ENCODE measurements around the gene ALOX15B. TPM values are rescaled to one million over a fixed set of nuclear protein-coding genes. Genes with fewer than 3 reads are reported as not detected.
"Not testable (repeated sequence)": the region's sequence is repeated elsewhere in the genome, so short reads cannot be mapped to it uniquely, and the experiment has no call there.

The ALOX15B gene
- polyA plus RNA-seq, 1 of the 3 experiments (the other 2 are of a cell fraction) = not detected

GRCh38 chr17:8076502-8077266 lies 37.8 kb downstream of the ALOX15B start:
- POLR2A ChIA-PET = no interaction called here

GRCh38 chr17:8077939-8078338 lies 39.1 kb downstream of the ALOX15B start:
- H3K27ac ChIP-seq (ENCODE audit: low read depth in 2 of 2, low read length in 1 of 2); H4K20me1 ChIP-seq (ENCODE audit: insufficient read depth); H3K79me2 ChIP-seq (ENCODE audit: insufficient read depth); H2AFZ ChIP-seq (ENCODE audit: low read depth); H3K9me3 ChIP-seq; H3K4me3 ChIP-seq (ENCODE audit: low read depth in 2 of 2, low read length in 1 of 2); H3K9ac ChIP-seq; DNase-seq; H3K4me2 ChIP-seq; H3K36me3 ChIP-seq (replicated peaks in 1 of 2; ENCODE audit: control insufficient read depth in 1 of 2, insufficient read depth in 2 of 2, low read length in 1 of 2); POLR2A ChIA-PET; H3F3A ChIP-seq (replicated peaks; ENCODE audit: insufficient read depth); H3K9me2 ChIP-seq: not testable (repeated sequence)
- CTCF ChIA-PET = interaction anchor here (1.6 to 20.8 kb wide), 8 partner anchors 13 to 40 kb away, joined by 3 to 390 read pairs (median 51); partner anchors contain the start of genes ALOX12B and ALOXE3
- H3K27me3 ChIP-seq (ENCODE audit: insufficient read depth) = peaks cover 34% of the 10 kb centered on the region
- 78% methylated on average over 4 of the region's 5 CpGs for WGBS (ENCODE audit: low lambda C conversion rate)
- peaks cover 0 to 11% of the 10 kb centered on the region in 2 experiments; a peak in 1 of 4 replicates for H3K4me1 ChIP-seq (ENCODE audit: control insufficient read depth in 1 of 2, insufficient read depth in 2 of 2, low read depth in 1 of 2, low read length in 1 of 2)

More at GRCh38 chr17:8076502-8077266, 37.8 kb downstream of the ALOX15B start:
- Histone ChIP-seq H4K20me1 (ENCODE audit: insufficient read depth) (no peaks in the 10 kb centered on the region), H3K9me3 (no peaks in the 10 kb centered on the region), H3K4me3 (ENCODE audit: low read depth in 2 of 2, low read length in 1 of 2) (no peak overlapping the region), H3K9ac (no peak overlapping the region), H2AFZ (ENCODE audit: low read depth) (no peak overlapping the region), H3K27ac (ENCODE audit: low read depth in 2 of 2, low read length in 1 of 2) (no peak overlapping the region), H3K27me3 (ENCODE audit: insufficient read depth) (peaks cover 47% of the 10 kb centered on the region), H3K79me2 (ENCODE audit: insufficient read depth) (no peaks in the 10 kb centered on the region), H3K4me2 (no peak overlapping the region), H3K9me2 (no peaks in the 10 kb centered on the region), H3K36me3 (replicated peaks in 1 of 2; ENCODE audit: control insufficient read depth in 1 of 2, insufficient read depth in 2 of 2, low read length in 1 of 2) (no peaks in the 10 kb centered on the region), H3F3A (replicated peaks; ENCODE audit: insufficient read depth) (no peaks in the 10 kb centered on the region), H3K4me1 (ENCODE audit: control insufficient read depth in 1 of 2, insufficient read depth in 2 of 2, low read depth in 1 of 2, low read length in 1 of 2) (peaks cover 0 to 14% of the 10 kb centered on the region in 2 experiments; a peak in 1 of 4 replicates)
- CTCF ChIA-PET = interaction anchor here (0.9 to 20.8 kb wide), 6 partner anchors 12 to 401 kb away, joined by 3 to 390 read pairs (median 50); partner anchors contain the start of genes ALOX12B and ALOXE3
- TF ChIP-seq, protein P1, sequence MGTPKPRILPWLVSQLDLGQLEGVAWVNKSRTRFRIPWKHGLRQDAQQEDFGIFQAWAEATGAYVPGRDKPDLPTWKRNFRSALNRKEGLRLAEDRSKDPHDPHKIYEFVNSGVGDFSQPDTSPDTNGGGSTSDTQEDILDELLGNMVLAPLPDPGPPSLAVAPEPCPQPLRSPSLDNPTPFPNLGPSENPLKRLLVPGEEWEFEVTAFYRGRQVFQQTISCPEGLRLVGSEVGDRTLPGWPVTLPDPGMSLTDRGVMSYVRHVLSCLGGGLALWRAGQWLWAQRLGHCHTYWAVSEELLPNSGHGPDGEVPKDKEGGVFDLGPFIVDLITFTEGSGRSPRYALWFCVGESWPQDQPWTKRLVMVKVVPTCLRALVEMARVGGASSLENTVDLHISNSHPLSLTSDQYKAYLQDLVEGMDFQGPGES (IDR thresholded peaks at IDR 0.05; ENCODE audit: low read depth, low read length) = no peak
- TF ChIP-seq MXI1 (IDR thresholded peaks at IDR 0.05; ENCODE audit: low read depth, low read length) (no peak), JUND (IDR thresholded peaks at IDR 0.05) (no peak), GATA2 (CRISPR knock-in tag; IDR thresholded peaks at IDR 0.05) (no peak)
- 72% methylated on average over 10 of the region's 13 CpGs for WGBS (ENCODE audit: low lambda C conversion rate)
- no peak for DNase-seq

GRCh38 chr17:8079291-8080207 lies 40.7 kb downstream of the ALOX15B start:
- CTCF ChIA-PET = interaction anchor here (0.6 to 20.8 kb wide), 35 partner anchors 9 to 234 kb away, joined by 3 to 390 read pairs (median 4); partner anchors contain the start of genes ALOX12B and ALOXE3
- H3K4me3 ChIP-seq (ENCODE audit: low read depth in 2 of 2, low read length in 1 of 2) = peak overlapping the region; percentile 49 to 63
- peak overlapping the region; percentile 91 for H3K4me2 ChIP-seq
- peak overlapping the region in 1 of 2 experiments; percentile 58; a peak in 1 of 4 replicates for H3K27ac ChIP-seq (ENCODE audit: low read depth in 2 of 2, low read length in 1 of 2)
- H4K20me1 ChIP-seq (ENCODE audit: insufficient read depth) = no peaks in the 10 kb centered on the region
- H3K79me2 ChIP-seq (ENCODE audit: insufficient read depth) = no peaks in the 10 kb centered on the region
- H3F3A ChIP-seq (replicated peaks; ENCODE audit: insufficient read depth) = no peaks in the 10 kb centered on the region
- H3K4me1 ChIP-seq (ENCODE audit: control insufficient read depth in 1 of 2, insufficient read depth in 2 of 2, low read depth in 1 of 2, low read length in 1 of 2) = peaks cover 0 to 6% of the 10 kb centered on the region in 2 experiments; a peak in 1 of 4 replicates
- no peaks in the 10 kb centered on the region for H3K9me3 ChIP-seq
- peak overlapping the region; percentile 74 for H2AFZ ChIP-seq (ENCODE audit: low read depth)
- peak overlapping the region; percentile 43; the same call in 1 of the 2 replicates for H3K9ac ChIP-seq
- 0% methylated on average over 31 of the region's 87 CpGs for WGBS (ENCODE audit: low lambda C conversion rate)
- POLR2A ChIA-PET = interaction anchor here (0.7 kb wide), 1 partner anchor 216 kb away, joined by 3 read pairs; no protein-coding TSS in a partner anchor
- no peaks in the 10 kb centered on the region for H3K9me2 ChIP-seq
- H3K27me3 ChIP-seq (ENCODE audit: insufficient read depth) = peaks cover 33% of the 10 kb centered on the region
- peak; percentile 95 for DNase-seq
- no peaks in the 10 kb centered on the region for H3K36me3 ChIP-seq (replicated peaks in 1 of 2; ENCODE audit: control insufficient read depth in 1 of 2, insufficient read depth in 2 of 2, low read length in 1 of 2)
- no peak for TF ChIP-seq FOSL2 (IDR thresholded peaks at IDR 0.05; ENCODE audit: borderline replicate concordance, low read depth)
- TF ChIP-seq RFX5 (IDR thresholded peaks at IDR 0.05; ENCODE audit: low read length) = no peak
- TF ChIP-seq, protein P2, sequence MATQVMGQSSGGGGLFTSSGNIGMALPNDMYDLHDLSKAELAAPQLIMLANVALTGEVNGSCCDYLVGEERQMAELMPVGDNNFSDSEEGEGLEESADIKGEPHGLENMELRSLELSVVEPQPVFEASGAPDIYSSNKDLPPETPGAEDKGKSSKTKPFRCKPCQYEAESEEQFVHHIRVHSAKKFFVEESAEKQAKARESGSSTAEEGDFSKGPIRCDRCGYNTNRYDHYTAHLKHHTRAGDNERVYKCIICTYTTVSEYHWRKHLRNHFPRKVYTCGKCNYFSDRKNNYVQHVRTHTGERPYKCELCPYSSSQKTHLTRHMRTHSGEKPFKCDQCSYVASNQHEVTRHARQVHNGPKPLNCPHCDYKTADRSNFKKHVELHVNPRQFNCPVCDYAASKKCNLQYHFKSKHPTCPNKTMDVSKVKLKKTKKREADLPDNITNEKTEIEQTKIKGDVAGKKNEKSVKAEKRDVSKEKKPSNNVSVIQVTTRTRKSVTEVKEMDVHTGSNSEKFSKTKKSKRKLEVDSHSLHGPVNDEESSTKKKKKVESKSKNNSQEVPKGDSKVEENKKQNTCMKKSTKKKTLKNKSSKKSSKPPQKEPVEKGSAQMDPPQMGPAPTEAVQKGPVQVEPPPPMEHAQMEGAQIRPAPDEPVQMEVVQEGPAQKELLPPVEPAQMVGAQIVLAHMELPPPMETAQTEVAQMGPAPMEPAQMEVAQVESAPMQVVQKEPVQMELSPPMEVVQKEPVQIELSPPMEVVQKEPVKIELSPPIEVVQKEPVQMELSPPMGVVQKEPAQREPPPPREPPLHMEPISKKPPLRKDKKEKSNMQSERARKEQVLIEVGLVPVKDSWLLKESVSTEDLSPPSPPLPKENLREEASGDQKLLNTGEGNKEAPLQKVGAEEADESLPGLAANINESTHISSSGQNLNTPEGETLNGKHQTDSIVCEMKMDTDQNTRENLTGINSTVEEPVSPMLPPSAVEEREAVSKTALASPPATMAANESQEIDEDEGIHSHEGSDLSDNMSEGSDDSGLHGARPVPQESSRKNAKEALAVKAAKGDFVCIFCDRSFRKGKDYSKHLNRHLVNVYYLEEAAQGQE (IDR thresholded peaks at IDR 0.05; ENCODE audit: low read depth, low read length) = no peak
- peak; percentile 23; the same call in 1 of the 2 replicates for TF ChIP-seq RCOR1 (IDR thresholded peaks at IDR 0.05; ENCODE audit: low read length)
- no peak for TF ChIP-seq EP300 (IDR thresholded peaks at IDR 0.05; ENCODE audit: borderline replicate concordance in 1 of 2, low read depth in 1 of 2, low read length in 1 of 2)
- peak; percentile 53; the same call in 1 of the 2 replicates for TF ChIP-seq NRF1 (IDR thresholded peaks at IDR 0.05; ENCODE audit: low read depth, low read length)
- TF ChIP-seq, protein P3, sequence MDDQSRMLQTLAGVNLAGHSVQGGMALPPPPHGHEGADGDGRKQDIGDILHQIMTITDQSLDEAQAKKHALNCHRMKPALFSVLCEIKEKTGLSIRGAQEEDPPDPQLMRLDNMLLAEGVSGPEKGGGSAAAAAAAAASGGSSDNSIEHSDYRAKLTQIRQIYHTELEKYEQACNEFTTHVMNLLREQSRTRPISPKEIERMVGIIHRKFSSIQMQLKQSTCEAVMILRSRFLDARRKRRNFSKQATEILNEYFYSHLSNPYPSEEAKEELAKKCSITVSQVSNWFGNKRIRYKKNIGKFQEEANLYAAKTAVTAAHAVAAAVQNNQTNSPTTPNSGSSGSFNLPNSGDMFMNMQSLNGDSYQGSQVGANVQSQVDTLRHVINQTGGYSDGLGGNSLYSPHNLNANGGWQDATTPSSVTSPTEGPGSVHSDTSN (IDR thresholded peaks at IDR 0.05) = no peak
